Heart right ventricle (tissue), 16 donors: ENCODE data around the gene OR1E1. TPM values are rescaled to one million over a fixed set of nuclear protein-coding genes. Genes with fewer than 3 reads are reported as not detected.
A peak's percentile ranks its signal among the peaks of the same experiment; 100 is the strongest.
"Not testable (repeated sequence)": the region's sequence is repeated elsewhere in the genome, so short reads cannot be mapped to it uniquely, and the experiment has no call there.

Experiments used
- ATAC-seq, 8 donors: fragments of 200-7000 bp; cut with Tn5 transposase; one replicate each; pipeline ENCODE4 v1.9.1; 2020; ENCODE audit warnings: mild to moderate bottlenecking in 8 of 8, moderate library complexity in 8 of 8, moderate number of reproducible peaks in 1 of 8
- DNase-seq, 2 donors: peaks; one replicate each; pipeline ENCODE4 v3.0.0-alpha.2; 2020
- H3K27ac ChIP-seq, 10 donors: fragments of 200-600 bp; sonication (generic) in 2 of 10; one replicate each; pipeline versions ENCODE4 v1.5.0 to v1.8.0; 2020 to 2022; ENCODE audit warnings: mild to moderate bottlenecking in 3 of 10
- H3K27me3 ChIP-seq, 7 donors: fragments of 200-600 bp; one replicate each; pipeline ENCODE4 v1.8.0; 2021 to 2022; ENCODE audit warnings: mild to moderate bottlenecking in 2 of 7
- H3K36me3 ChIP-seq, 9 donors: fragments of 200-600 bp; sonication (generic) in 1 of 9; one replicate each; pipeline versions ENCODE4 v1.5.0 to v1.8.0; 2020 to 2022; ENCODE audit warnings: mild to moderate bottlenecking in 2 of 9
- H3K4me1 ChIP-seq, 9 donors: fragments of 200-600 bp; sonication (generic) in 1 of 9; one replicate each; pipeline versions ENCODE4 v1.5.0 to v1.8.0; 2020 to 2022; ENCODE audit warnings: mild to moderate bottlenecking in 4 of 9
- H3K4me3 ChIP-seq, 10 donors: fragments of 200-600 bp; sonication (generic) in 2 of 10; one replicate each; pipeline versions ENCODE4 v1.5.0 to v1.8.0; 2020 to 2022; ENCODE audit warnings: mild to moderate bottlenecking in 7 of 10, moderate library complexity in 2 of 10
- H3K9me3 ChIP-seq, 11 donors: fragments of 200-600 bp in 10 of 11; sonication (generic) in 2 of 11; one replicate each; pipeline versions ENCODE4 v1.5.0 to v1.8.0; 2013 to 2022; ENCODE audit warnings: mild to moderate bottlenecking in 2 of 11, control low read depth in 1 of 11, moderate library complexity in 1 of 11
- CTCF ChIP-seq, 9 donors: fragments of 200-600 bp; sonication (generic) in 2 of 9; IDR thresholded peaks; one replicate each; pipeline versions ENCODE4 v1.5.0 to v1.8.0; 2021 to 2022; ENCODE audit warnings: antibody characterized with exemption in 9 of 9, mild to moderate bottlenecking in 5 of 9, moderate library complexity in 1 of 9
- WGBS, 2 donors: extraction: QIAGEN DNeasy Blood & Tissue Kit; methylation state at CpG; one replicate each; pipeline ENCODE4 v1.1.7; 2013; ENCODE audit warnings: inconsistent platforms in 1 of 2; 5-methylcytosine and 5-hydroxymethylcytosine counted together
- intact Hi-C, 10 donors: fragments of 100-400 bp; cut with DNase I; formaldehyde crosslinking; loops; one replicate each; pipeline versions ENCODE4 v1.11.1 to v1.14.2; 2022
- polyA plus RNA-seq, 2 donors: library from polyadenylated mRNA; stranded (reverse); fragments of 200-250 nt; gene quantifications; one replicate each; pipeline ENCODE4 v1.2.3, GENCODE V29; 2013
- total RNA-seq, 10 donors: library from RNA; stranded (reverse); fragmentation: NEBNext Ultra II Directional in 3 of 10; extraction: Animal tissue kit (Norgen Biotek cat#: 25700) in 3 of 10; gene quantifications; one replicate each; pipeline versions ENCODE4 v1.2.1 to v1.2.4, GENCODE V29; 2021 to 2023
- donor health status: Arrhythmogenic right ventricular cardiomyopathy.
- donor health status: ischemic (EF 13 %, LVEDD 7.1; RV severe dilation, severe dysfunction).
- donor health status: healthy with polysubstance abuse.
- donor health status: DM: no; HTN: yes; CAD: no.
- donor health status: DM: no; HTN: no; CAD: no.
- donor health status: ischemic (EF 25% LVEDD 6.9; RV normal size, moderate dysfunction).
- donor health status: ischemic (EF 25% LVEDD 5.7; RV mildly dilated, moderate dysfunction).
- donor health status: healthy.
- donor health status: DM: yes; HTN: yes; CAD: no.
- donor health status: Ischemic cardiomyopathy.
- donor health status: ischemic (EF 35%, LVEDD 5.7; RV mildly dilated, moderate dysfunction).
- donor health status: nonischemic (EF 11% LVEDD 7.7; RV severe dilation, severe dysfunction).
- donor health status: DM: yes; HTN: yes; CAD: no.
- donor health status: PGD.
- donor health status: ischemic (EF 29% LVEDD 5.4; RV normal size, mild dysfunction).
- donor health status: nonischemic (EF 23%, LVEDD 6.1; RV moderate dilation, normal function).

Gene OR1E1
- total and polyA plus RNA-seq, 12 donors, result 0.32 TPM; not detected in 11

- Histone ChIP-seq H3K27me3 (peaks cover 0 to 8% (median 0%) of the 10 kb centered on the region in 7 donors), H3K9me3 (peaks cover 0 to 21% (median 6%) of the 10 kb centered on the region in 11 donors), H3K36me3 (no peaks in the 10 kb centered on the region), H3K4me3 (no peak within 1 kb of the TSS), H3K4me1 (no peaks in the 10 kb centered on the region), H3K27ac (no peak within 1 kb of the TSS)
- whole genome bisulfite sequencing, 2 donors, result 67 to 75% methylated on average over 3 of the region's 3 CpGs
- TF ChIP-seq CTCF (IDR thresholded peaks at IDR 0.05), result no peak
- ATAC-seq, result no peak
- intact Hi-C loops, result no loop called here
- no peak for DNase-seq
These were observed 35.5 kb upstream of the OR1E1 start, which contains the start of gene OR1E2 for GRCh38 chr17:3433741-3434140. Gene OR1E2 (minus strand): TSS chr17:3433841. CDS start chr17:3433841, 0 bp downstream.

GRCh38 chr17:3433215-3433614 is 35.0 kb upstream of the OR1E1 start:
- ATAC-seq, H3K36me3 ChIP-seq, H3K4me3 ChIP-seq, H3K27ac ChIP-seq, intact Hi-C loops, H3K27me3 ChIP-seq, DNase-seq, H3K4me1 ChIP-seq: not testable (repeated sequence)
- H3K9me3 ChIP-seq, result peaks cover 0 to 21% (median 6%) of the 10 kb centered on the region in 11 donors
- WGBS, 2 donors, result 25 to 31% methylated on average over 7 of the region's 7 CpGs

GRCh38 chr17:3418222-3418621 is 20.0 kb upstream of the OR1E1 start:
- ATAC-seq (no peak), DNase-seq (no peak)
- peaks cover 0 to 4% (median 0%) of the 10 kb centered on the region in 7 donors for H3K27me3 ChIP-seq
- no peak overlapping the region for H3K27ac ChIP-seq
- no peaks in the 10 kb centered on the region for H3K36me3 ChIP-seq
- peaks cover 0 to 10% (median 0%) of the 10 kb centered on the region in 11 donors for H3K9me3 ChIP-seq
- TF ChIP-seq CTCF (IDR thresholded peaks at IDR 0.05), result no peak
- WGBS, 2 donors, result 49 to 73% methylated on average over 2 of the region's 2 CpGs
- H3K4me3 ChIP-seq, result no peak overlapping the region
- intact Hi-C loops, result no loop called here
- no peaks in the 10 kb centered on the region for H3K4me1 ChIP-seq

GRCh38 chr17:3415610-3416009 is 17.4 kb upstream of the OR1E1 start:
- TF ChIP-seq CTCF (IDR thresholded peaks at IDR 0.05), result no peak
- DNase-seq, result no peak
- ATAC-seq, result no peak
- Histone ChIP-seq H3K36me3 (no peaks in the 10 kb centered on the region), H3K27me3 (peaks cover 0 to 6% (median 0%) of the 10 kb centered on the region in 7 donors), H3K27ac (no peak overlapping the region), H3K9me3 (peaks cover 0 to 10% (median 0%) of the 10 kb centered on the region in 11 donors), H3K4me3 (no peak overlapping the region), H3K4me1 (no peaks in the 10 kb centered on the region)
- WGBS, 2 donors, result 75 to 76% methylated on average over 5 of the region's 5 CpGs
- intact Hi-C loops, result no loop called here

GRCh38 chr17:3412216-3412615 is 14.0 kb upstream of the OR1E1 start:
- H3K27ac ChIP-seq, DNase-seq, H3K36me3 ChIP-seq, H3K4me3 ChIP-seq, H3K27me3 ChIP-seq, H3K4me1 ChIP-seq, intact Hi-C loops: not testable (repeated sequence)
- ATAC-seq, result peak in 1 of 8 donors; percentile 10
- H3K9me3 ChIP-seq, result peaks cover 0 to 19% (median 6%) of the 10 kb centered on the region in 11 donors
- WGBS, 2 donors, result 51% methylated on average over 3 of the region's 16 CpGs; no CpG with 5 or more reads in 1 of the 2 donors
